SK-MEL-5 (cell line): ENCODE measurements around the gene ZNF236. TPM values are rescaled to one million over a fixed set of nuclear protein-coding genes. Genes with fewer than 3 reads are reported as not detected.
"Not testable (repeated sequence)": the region's sequence is repeated elsewhere in the genome, so short reads cannot be mapped to it uniquely, and the experiment has no call there.

Experiments used
- DNase-seq: peaks from one replicate; pipeline ENCODE4 v3.0.0-alpha.2; 2016; ENCODE audit warnings: low read depth, low spot score
- in situ Hi-C: cut with HindIII; loops from 2 replicates; pipeline ENCODE4 v1.10.0; 2016; ENCODE audit warnings: low sequenced_read_pairs, high pct_unique_total_duplicates, low pct_unique_long_range_greater_than_20kb
- total RNA-seq: library from RNA; depleted of rRNA; stranded (reverse); fragments of >200 nt; shearing (Covaris generic); gene quantifications from 2 replicates; pipeline ENCODE4 v1.2.3, GENCODE V29; 2014

The ZNF236 gene
- total RNA-seq, 1 experiment from 2014 or later: 7.5 TPM

DNA sequence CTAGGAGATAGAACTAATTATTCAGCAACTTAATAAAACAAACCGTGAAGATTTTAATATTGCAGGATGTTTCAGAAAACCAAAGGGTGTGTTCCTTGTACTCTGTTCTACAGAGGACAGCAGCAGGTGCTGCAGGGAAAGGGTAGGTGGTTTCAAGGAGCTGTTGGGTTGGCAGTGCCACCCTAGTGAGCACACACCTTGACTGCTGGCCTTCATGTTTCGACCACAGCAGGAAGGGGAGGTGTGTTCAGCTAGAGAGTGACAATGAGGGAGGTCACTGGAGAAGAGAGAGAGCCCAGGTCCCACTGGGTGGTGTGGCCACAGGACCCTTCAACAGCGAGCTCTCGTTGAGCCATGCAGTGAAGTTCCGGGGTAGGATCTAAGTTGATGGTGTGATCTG, 98.6 kb downstream of the ZNF236 start:
- DNase-seq: no peak
- in situ Hi-C loops: loop anchor here (25.0 kb wide), 1 partner anchor 459 kb away; no protein-coding TSS in a partner anchor

GRCh38 chr18:76922107-76922506, 99.8 kb downstream of the ZNF236 start:
- in situ Hi-C loops: loop anchor here (25.0 kb wide), 1 partner anchor 460 kb away; no protein-coding TSS in a partner anchor

DNA sequence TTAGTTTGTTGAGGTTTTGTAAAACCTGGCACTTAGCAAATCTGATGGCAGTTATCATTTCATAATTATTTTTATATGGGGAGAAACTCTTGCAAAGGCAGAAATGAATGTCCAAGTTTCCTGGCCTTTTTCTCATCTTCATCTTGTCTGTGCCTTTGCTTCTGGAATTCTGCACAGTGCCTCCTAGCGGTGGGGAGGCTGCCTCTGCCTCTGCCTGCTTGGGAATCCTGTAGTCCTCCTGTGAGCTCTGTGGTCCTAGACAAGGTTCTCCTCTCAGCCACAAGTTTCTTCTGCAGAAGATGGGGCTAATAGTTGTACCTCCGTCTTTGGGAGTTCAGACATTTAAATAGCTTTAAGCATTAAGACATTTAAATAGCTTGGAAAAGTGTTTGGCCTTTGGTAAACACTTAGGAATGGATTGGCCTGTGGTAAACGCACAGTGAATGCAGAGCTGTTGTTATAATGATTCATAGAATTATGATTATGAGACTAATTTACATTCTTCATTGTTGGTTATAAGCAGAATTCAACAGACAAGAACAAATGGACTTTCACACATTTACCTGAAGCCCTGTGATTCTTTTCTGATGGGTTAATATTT, 101.2 kb downstream of the ZNF236 start:
- peak; percentile 68 for DNase-seq
- in situ Hi-C loops: loop anchor here (25.0 kb wide), 1 partner anchor 461 kb away; no protein-coding TSS in a partner anchor

More at GRCh38 chr18:76922107-76922506, 99.8 kb downstream of the ZNF236 start:
- DNase-seq: peak; percentile 75

GRCh38 chr18:76925501-76925900, 103.1 kb downstream of the ZNF236 start:
- in situ Hi-C loops: no loop called here
- DNase-seq: no peak

DNA sequence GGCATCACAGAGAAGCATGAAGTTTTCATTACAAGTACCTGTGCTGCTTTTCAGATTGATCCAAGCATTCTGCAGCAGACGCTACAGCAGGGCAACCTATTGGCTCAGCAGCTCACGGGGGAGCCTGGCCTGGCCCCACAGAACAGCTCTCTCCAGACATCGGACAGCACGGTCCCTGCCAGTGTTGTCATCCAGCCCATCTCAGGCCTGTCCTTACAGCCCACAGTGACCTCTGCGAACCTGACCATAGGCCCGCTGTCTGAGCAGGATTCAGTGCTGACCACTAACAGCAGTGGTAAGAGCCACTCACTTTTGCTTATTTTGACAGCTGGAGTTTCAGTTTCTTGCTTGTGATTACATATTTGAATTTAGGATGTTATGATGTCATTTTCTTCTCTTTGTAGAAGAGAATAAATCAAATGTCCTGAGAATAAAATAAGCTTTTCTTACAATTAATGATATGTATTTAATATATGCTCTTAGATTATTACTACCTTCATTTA, 104.9 kb downstream of the ZNF236 start:
- in situ Hi-C loops: no loop called here
- DNase-seq: no peak

GRCh38 chr18:76928179-76928868, 106.0 kb downstream of the ZNF236 start:
- no peak for DNase-seq
- in situ Hi-C loops: no loop called here

- no peak for DNase-seq
- in situ Hi-C loops: no loop called here
These were observed 108.8 kb downstream of the ZNF236 start for GRCh38 chr18:76931171-76931570.

DNA sequence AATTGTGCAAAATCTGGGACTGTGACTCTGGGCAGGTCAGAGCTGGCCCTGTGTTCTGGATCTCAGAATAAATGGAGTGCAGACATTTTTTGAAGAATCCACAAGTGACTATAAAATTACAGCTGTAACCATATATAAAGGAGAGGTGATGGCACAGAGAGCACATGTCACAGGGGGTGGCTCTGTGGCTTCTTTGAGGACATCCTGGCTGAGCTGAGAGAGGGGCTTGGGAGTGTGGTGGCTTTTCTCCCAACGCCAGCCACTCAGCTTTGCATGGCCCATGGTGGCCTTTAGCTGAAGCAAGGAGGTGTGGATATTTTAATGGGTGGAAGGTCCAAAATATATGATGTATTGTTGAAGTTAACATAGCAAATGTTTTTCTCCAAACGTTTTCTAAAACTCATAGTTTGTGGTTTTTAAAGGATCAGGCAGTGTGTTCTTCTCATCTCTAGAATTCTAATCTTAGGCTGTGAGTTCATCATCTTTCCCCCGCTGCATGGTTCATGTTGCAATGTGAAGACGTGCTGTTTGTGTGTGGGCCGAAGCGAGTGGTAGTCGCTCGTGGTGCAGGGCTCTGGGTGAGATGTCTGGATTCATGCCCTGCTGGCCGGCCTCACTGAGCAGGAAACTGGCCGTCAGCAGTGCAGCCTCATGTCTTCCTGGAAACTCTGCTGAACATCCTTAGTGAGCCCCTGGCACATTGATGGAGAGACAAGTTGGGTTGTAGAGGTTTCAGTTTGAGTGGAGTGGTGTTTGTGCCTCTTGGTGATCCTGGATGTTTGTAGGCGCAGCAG, 109.9 kb downstream of the ZNF236 start:
- in situ Hi-C loops: no loop called here
- no peak for DNase-seq

DNA sequence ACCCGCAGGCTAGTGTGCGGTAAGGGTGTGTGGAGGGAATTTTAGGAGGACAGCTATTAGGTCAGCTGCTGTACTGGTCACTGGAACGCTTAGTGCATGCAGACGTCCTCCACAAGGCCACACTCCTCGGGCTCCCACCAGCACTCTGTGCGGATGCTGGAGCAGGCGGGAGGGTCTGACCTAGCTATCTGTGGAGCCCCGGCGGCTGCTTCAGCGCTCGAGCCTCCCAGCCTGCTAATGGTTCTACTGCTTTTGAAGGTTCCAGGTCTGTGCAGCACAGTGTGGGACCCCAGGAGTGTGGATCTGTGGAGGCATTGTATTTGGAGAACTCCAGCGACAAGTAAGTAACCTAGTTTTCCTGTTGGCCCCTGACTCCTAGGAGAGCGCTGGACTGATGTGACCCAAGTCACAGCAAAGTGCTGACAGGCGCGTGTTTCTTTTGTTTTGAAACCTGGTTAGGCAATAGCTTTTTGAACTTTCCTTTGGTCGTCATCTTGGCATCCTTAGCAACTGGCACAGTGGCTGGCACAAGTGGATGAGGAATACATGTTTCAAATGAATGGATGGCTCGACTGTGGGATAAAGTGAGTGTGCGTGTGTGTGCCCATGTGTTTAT, 113.5 kb downstream of the ZNF236 start:
- DNase-seq: no peak
- in situ Hi-C loops: no loop called here

DNA sequence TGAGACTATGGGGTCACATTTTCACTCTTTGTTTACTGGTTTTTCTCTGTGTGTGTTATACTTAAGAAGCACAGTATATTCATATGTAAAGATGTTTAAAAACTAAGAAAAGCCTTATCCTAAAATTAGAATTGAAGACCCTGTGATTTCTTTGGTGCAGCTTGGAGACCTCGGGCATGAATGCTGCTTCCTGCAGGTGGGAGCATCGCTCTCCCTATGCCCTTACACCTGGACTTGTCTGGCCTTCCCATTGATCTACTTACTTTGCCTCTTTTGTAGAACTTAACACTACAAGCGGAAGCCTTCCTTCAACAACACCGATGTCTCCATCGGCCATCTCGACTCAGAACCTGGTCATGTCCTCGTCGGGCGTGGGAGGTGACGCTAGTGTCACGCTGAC, 114.5 kb downstream of the ZNF236 start:
- DNase-seq: no peak
- in situ Hi-C loops: no loop called here

- DNase-seq: no peak
- in situ Hi-C loops: no loop called here
These were observed 115.2 kb downstream of the ZNF236 start for GRCh38 chr18:76937597-76937996.

GRCh38 chr18:76938619-76939018, 116.3 kb downstream of the ZNF236 start:
- no peak for DNase-seq
- in situ Hi-C loops: no loop called here

DNA sequence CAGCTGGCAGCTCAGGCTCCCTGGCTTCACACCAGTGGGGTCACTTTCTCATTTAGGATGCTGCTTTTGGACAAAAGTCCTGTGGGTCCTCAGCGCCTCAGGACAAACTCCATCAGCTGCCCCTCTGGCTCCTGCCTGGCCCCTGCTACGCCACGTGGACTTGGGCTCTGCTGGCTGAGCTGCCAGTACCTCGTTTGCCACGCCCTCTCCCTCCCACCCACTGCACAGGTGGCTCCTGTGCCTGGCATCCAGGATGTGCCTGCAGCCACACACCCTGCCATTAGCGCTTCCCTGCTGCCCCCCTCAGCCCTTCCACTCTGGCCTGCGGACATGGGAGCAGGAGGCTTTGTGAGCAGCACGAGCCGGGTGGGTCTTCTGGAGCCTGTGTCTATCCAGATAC, 118.9 kb downstream of the ZNF236 start:
- in situ Hi-C loops: no loop called here
- no peak for DNase-seq

DNA sequence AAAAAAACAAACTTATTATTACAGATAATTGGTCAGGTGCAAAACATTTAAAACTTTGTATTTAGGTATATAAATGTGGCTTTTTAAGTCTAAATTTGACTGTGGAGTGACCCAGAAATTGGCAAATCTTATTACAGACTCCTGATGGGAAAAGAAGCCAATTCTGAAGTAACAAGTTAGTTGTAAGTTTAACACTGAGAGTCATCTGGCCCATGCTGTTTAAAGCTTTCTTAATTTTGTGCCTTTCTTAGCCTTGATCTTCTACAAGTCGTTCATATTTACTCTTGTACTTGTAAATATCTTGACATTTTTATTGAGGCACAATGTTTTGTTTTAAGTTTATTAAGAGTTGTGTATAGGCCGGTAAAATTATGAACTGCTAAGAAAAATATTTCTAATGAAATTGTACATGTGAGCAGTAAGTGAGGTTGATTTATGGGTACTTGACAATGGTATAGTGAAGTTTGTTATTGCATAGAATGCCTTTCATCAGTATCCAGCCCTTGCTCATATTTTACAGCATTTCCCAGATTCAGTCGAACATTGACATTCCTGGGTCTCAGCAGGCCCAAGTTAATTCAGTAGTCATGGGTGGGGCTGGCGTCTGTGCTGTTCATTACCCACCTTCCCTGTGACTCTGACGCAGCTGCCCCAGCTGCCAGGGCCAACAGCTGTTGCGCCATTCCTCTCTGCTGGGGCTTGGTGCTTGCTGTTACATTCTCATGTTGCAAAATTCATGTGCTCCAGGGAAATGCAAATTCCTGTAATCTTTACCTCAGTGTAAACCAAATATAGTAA, 121.4 kb downstream of the ZNF236 start:
- in situ Hi-C loops: no loop called here

DNA sequence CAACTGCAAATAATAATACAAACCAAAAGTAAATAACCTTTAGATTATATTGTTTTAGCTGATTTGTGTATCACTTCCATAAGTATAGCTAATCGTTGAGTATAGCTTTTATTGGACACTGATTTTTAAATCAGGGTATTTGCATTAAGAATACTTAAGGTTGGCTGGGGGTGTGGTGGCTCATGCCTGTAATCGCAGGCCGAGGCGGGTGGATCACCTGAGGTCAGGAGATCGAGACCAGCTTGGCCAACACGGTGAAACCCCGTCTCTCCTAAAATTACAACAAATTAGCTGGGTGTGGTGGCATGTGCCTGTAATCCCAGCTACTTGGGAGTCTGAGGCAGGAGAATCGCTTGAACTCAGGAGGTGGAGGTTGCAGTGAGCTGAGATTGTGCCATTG, 122.0 kb downstream of the ZNF236 start:
- DNase-seq, in situ Hi-C loops: not testable (repeated sequence)

More for the DNA sequence above, 121.4 kb downstream of the ZNF236 start:
- DNase-seq: no peak

GRCh38 chr18:76948345-76948744, 126.0 kb downstream of the ZNF236 start:
- in situ Hi-C loops: no loop called here

More at GRCh38 chr18:76948345-76948744, 126.0 kb downstream of the ZNF236 start:
- DNase-seq: no peak
